CD1c-positive myeloid dendritic cell (primary cell): ENCODE measurements around the gene HOXA4.

ENCODE experiments used
- DNase-seq: peaks from one replicate; pipeline ENCODE4 v3.0.0-alpha.2; 2016; ENCODE audit errors: extremely low spot score

Gene HOXA4

DNA sequence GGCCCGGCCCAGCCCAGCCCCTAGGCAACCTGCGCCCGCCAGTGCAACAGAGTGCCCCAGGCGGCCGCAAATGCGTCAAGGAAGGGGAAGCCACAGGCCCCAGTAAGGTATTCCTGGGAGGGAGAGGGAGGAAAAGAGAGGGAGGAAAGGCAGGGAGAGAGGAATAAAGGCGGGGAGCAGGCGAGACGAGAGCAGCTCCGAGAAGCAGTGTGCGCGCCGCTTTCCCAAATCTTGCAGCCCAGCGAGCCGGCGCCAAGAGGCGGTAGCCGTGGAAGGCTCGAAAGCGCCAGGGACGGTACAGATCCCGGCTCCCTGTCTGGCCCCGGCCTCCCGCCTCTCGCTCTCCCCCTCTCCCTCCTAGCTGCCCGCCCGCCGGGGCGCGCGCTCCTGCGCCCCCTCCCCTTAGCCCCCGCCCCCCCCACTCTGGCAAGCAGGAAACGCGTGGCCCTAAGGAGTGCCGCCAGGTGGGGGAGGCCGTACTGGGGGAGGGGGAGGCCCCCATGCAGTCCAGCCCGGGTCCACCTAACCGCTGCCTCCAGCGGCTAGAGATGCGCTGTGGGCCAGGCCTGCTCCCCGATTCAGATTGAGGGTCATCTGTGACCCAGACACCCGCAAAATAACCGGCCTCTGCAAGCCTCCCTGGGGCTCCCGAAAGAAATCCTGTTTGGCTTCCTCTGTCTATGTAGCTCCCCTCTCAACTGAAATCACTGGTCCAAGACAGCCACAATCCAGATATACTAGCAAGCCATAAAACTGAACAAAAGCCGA, 39.3 kb upstream of the HOXA4 start:
- DNase-seq = no peak

DNA sequence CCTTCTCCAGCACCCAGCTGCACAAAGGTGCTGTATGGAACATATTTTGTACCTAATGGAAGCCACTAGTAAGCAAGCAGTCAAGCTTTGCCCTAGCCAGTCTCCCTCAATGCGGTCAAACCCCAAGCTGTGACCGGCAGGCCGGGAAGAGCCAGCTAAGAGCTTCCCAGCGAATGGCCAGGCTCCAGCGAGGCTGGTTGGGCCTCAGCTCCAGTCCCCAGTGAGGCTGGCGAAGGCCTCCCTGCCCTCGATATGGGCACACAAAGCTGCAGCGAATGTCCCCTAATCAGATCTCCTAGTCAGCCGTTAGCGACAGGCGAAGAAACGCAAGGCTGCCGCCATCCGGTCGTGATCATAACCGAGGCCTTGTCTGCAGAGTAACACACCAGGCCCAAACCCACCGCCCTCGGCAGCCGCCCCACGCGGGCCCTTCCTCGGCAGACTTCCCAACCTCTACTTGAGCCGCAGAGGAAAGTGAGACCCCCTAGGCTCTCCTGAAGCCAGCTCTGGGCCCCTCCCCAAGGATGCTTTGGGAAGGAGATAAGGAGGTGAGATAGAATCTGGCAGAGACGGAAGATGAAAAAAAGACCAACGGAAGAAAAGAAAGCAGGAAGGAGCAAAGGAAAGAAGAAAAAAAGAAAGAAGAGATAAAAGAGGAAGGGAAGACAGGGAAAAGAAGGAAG, 37.8 kb upstream of the HOXA4 start:
- no peak for DNase-seq

DNA sequence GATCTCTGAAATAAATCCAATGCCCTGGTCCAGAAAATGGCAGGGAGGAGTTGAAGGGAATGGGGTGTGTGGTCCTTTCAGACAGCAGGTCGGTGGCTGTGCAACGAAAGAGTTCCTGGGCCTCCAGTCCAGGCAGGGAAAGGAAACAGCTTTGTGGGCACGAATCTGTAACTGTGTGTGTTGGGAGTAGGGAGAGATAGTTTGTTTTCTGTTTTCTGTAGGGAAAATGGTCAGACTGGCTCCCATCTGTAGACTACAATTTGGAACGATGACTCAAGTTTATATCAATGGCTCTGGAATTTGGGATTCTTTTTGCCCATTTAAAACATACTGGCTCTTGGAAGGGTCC, 37.3 kb upstream of the HOXA4 start:
- DNase-seq = no peak

- DNase-seq = no peak
These were observed 36.3 kb upstream of the HOXA4 start for GRCh38 chr7:27166531-27167505.

GRCh38 chr7:27165996-27166530, 35.5 kb upstream of the HOXA4 start:
- no peak for DNase-seq

GRCh38 chr7:27165089-27165995, 34.8 kb upstream of the HOXA4 start, which contains the start of gene HOXA9:
HOXA9 (minus strand) TSS chr7:27165537; CDS start chr7:27165457, 80 bp downstream.
- peak; percentile 90 for DNase-seq

GRCh38 chr7:27164367-27165088, 34.0 kb upstream of the HOXA4 start:
- no peak for DNase-seq

- DNase-seq = no peak
These were observed 33.4 kb upstream of the HOXA4 start for GRCh38 chr7:27164045-27164366.

- DNase-seq = no peak
These were observed 32.9 kb upstream of the HOXA4 start for GRCh38 chr7:27163288-27164044.

DNA sequence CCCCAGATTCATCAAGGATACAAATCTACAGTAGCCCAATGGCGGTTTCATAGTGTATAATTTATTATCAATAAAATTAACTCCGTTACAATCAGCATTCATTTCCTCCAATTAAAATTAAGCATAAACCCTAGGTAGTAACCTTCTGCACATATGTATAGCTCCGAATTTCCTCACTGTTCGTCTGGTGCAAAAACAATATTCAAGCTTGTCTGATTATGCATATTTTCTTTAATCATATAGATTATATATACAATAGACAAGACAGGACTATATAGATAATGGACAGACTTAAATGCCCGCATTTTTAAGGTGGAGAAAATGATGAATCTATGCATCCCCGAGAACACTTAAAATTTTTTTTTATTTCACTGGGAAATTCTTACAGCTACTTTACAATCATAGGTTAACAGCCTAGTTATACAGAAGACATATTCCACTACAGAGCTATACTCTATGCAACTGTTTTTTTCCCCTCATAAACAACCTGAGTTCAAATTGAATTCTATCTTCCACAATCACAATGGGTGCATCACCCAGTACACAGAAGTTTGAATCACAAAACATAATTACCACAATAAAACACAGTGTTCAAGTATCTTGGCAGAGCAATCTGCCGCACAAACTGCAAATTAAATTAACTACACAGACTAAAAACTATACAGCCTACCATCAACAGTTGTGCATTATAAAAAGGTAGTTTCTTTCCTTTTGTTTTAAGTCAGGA, 32.2 kb upstream of the HOXA4 start:
- no peak for DNase-seq

DNA sequence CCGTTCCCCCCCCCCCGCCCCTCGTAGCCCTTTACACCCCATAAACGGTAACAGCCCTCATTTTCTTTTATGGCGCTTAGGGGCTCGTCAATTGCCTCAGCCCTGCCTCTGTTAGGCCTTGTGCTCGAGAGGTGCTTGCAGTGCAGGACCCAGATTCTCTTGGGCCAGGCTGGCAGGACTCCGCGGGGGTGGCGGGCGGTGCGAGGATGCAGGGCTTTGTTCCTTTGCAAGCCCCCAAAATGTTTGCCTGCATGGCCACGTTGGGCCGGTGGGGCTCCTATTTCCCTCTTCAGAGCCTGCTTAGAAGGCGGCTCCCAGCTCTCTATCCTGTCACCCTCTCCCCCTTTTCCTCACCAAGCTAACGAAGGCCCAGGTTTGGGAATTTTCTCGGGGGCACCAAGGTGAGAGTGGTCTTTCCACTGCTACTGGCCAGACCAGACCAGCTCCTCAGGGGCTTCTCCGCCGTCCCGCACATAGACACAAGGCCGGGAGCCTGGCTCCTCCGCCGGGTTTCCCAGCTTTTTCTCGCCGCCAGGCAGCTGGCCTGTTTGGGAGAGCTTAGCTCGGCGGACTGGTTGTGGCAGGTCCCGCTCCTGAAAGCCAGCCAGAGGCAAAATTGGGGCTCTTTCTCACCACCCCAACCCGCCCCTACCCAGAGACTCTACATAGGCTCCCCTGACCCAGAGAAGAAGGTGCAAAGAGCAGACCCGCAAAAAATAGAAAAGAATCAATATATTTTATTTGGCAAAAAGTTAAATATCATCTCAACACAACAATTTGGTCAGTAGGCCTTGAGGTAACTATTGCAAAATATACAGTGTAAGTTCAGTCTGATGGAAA, 31.4 kb upstream of the HOXA4 start:
- no peak for DNase-seq

DNA sequence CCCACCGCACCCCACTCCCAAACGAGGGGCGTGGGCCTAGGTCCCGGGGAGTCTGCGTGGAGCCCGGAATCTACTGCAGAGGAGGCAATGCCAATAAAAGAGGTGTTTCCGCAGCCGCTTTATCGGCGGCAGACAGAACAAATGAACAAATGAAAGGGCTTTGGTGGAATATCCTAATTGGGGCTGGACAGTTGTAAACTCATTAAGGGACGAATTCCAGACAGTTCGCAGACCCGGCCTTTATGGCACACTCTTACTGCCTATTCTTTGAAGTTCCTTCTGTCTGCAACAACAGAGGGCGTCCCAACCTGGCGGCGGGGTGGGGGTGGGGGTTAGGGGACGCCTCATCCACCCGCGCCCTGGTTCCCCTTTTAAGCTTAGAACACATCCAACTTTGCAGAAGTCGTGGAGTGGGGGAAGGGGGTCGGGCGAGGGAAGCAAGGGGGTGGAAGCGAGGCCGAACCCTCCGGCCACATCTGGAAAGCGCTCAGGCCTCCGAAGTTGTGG, 30.7 kb upstream of the HOXA4 start:
- DNase-seq = peak; percentile 82

- DNase-seq = peak; percentile 91
These were observed 30.1 kb upstream of the HOXA4 start for GRCh38 chr7:27160546-27161213.

DNA sequence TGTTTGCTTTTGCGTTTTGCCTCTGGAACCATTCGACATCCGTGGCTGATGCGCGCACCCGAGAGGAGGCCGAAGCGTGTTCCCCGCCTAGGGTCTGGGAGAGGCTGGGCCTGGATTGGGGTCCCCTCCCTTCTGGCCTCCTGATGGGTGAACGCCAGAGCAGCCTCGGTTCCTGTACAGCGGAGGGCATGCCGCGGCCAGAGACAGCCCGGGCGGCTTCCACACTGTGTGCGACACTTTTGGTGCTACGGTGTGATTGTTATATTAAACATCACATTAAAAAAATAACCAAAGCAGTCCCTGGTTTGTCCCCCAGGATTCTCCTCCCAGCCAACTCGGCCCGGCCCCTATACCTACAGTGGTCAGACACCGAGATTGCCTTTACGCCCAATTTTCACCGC, 29.6 kb upstream of the HOXA4 start:
- no peak for DNase-seq

GRCh38 chr7:27159266-27160144, 28.9 kb upstream of the HOXA4 start:
- no peak for DNase-seq
